Measurements from ENCODE around the gene LYRM4.

The LYRM4 gene

GRCh38 chr6:5220443-5220842 is 40.3 kb downstream of the LYRM4 start:
- Histone ChIP-seq H3K36me3 (ENCODE audit: insufficient read depth, low read length) (no peaks in the 10 kb centered on the region), H3K4me1 (ENCODE audit: insufficient read depth, low read length) (no peaks in the 10 kb centered on the region), H3K27me3 (ENCODE audit: insufficient read depth, low read length) (no peaks in the 10 kb centered on the region), H3K9me3 (ENCODE audit: low read length) (no peaks in the 10 kb centered on the region), H3K4me3 (ENCODE audit: low read length) (no peak overlapping the region), H2AFZ (ENCODE audit: low read depth, low read length) (no peak overlapping the region)

- Histone ChIP-seq H3K9me3 (ENCODE audit: low read length) (no peaks in the 10 kb centered on the region), H2AFZ (ENCODE audit: low read depth, low read length) (no peak overlapping the region), H3K4me3 (ENCODE audit: low read length) (no peak overlapping the region), H3K27me3 (ENCODE audit: insufficient read depth, low read length) (no peaks in the 10 kb centered on the region), H3K36me3 (ENCODE audit: insufficient read depth, low read length) (peaks cover 3% of the 10 kb centered on the region), H3K4me1 (ENCODE audit: insufficient read depth, low read length) (no peaks in the 10 kb centered on the region)
Measured at GRCh38 chr6:5219011-5219691, 41.6 kb downstream of the LYRM4 start.

- H2AFZ ChIP-seq (ENCODE audit: low read depth, low read length), result no peak overlapping the region
- no peaks in the 10 kb centered on the region for H3K27me3 ChIP-seq (ENCODE audit: insufficient read depth, low read length)
- H3K4me3 ChIP-seq (ENCODE audit: low read length), result no peak overlapping the region
- H3K36me3 ChIP-seq (ENCODE audit: insufficient read depth, low read length), result peaks cover 11% of the 10 kb centered on the region
- H3K9me3 ChIP-seq (ENCODE audit: low read length), result no peaks in the 10 kb centered on the region
- no peaks in the 10 kb centered on the region for H3K4me1 ChIP-seq (ENCODE audit: insufficient read depth, low read length)
Measured at GRCh38 chr6:5217356-5217755, 43.4 kb downstream of the LYRM4 start.

- Histone ChIP-seq H3K27me3 (ENCODE audit: insufficient read depth, low read length) (no peaks in the 10 kb centered on the region), H3K36me3 (ENCODE audit: insufficient read depth, low read length) (peaks cover 14% of the 10 kb centered on the region), H3K9me3 (ENCODE audit: low read length) (no peaks in the 10 kb centered on the region), H2AFZ (ENCODE audit: low read depth, low read length) (no peak overlapping the region), H3K4me3 (ENCODE audit: low read length) (no peak overlapping the region), H3K4me1 (ENCODE audit: insufficient read depth, low read length) (no peaks in the 10 kb centered on the region)
Measured at GRCh38 chr6:5215799-5216198, 45.0 kb downstream of the LYRM4 start.

GRCh38 chr6:5215159-5215558 is 45.6 kb downstream of the LYRM4 start:
- Histone ChIP-seq H3K36me3 (ENCODE audit: insufficient read depth, low read length) (peaks cover 14% of the 10 kb centered on the region), H3K27me3 (ENCODE audit: insufficient read depth, low read length) (no peaks in the 10 kb centered on the region), H3K4me3 (ENCODE audit: low read length) (no peak overlapping the region), H3K9me3 (ENCODE audit: low read length) (no peaks in the 10 kb centered on the region), H2AFZ (ENCODE audit: low read depth, low read length) (no peak overlapping the region), H3K4me1 (ENCODE audit: insufficient read depth, low read length) (no peaks in the 10 kb centered on the region)

- Histone ChIP-seq H3K27me3 (ENCODE audit: insufficient read depth, low read length) (no peaks in the 10 kb centered on the region), H3K4me3 (ENCODE audit: low read length) (no peak overlapping the region), H3K4me1 (ENCODE audit: insufficient read depth, low read length) (no peaks in the 10 kb centered on the region), H2AFZ (ENCODE audit: low read depth, low read length) (no peak overlapping the region), H3K36me3 (ENCODE audit: insufficient read depth, low read length) (peaks cover 14% of the 10 kb centered on the region), H3K9me3 (ENCODE audit: low read length) (no peaks in the 10 kb centered on the region)
Measured at GRCh38 chr6:5214570-5215052, 46.1 kb downstream of the LYRM4 start.

GRCh38 chr6:5213836-5214235 is 46.9 kb downstream of the LYRM4 start:
- Histone ChIP-seq H3K4me3 (ENCODE audit: low read length) (no peak overlapping the region), H3K9me3 (ENCODE audit: low read length) (no peaks in the 10 kb centered on the region), H2AFZ (ENCODE audit: low read depth, low read length) (no peak overlapping the region), H3K27me3 (ENCODE audit: insufficient read depth, low read length) (no peaks in the 10 kb centered on the region), H3K4me1 (ENCODE audit: insufficient read depth, low read length) (no peaks in the 10 kb centered on the region), H3K36me3 (ENCODE audit: insufficient read depth, low read length) (peaks cover 14% of the 10 kb centered on the region)

- no peak overlapping the region for H2AFZ ChIP-seq (ENCODE audit: low read depth, low read length)
- H3K27me3 ChIP-seq (ENCODE audit: insufficient read depth, low read length), result no peaks in the 10 kb centered on the region
- no peaks in the 10 kb centered on the region for H3K9me3 ChIP-seq (ENCODE audit: low read length)
- no peak overlapping the region for H3K4me3 ChIP-seq (ENCODE audit: low read length)
- H3K4me1 ChIP-seq (ENCODE audit: insufficient read depth, low read length), result peaks cover 17% of the 10 kb centered on the region
- peaks cover 14% of the 10 kb centered on the region for H3K36me3 ChIP-seq (ENCODE audit: insufficient read depth, low read length)
Measured at GRCh38 chr6:5211492-5211891, 49.3 kb downstream of the LYRM4 start.

GRCh38 chr6:5208471-5208971 is 52.2 kb downstream of the LYRM4 start:
- Histone ChIP-seq H3K4me3 (ENCODE audit: low read length) (no peak overlapping the region), H3K4me1 (ENCODE audit: insufficient read depth, low read length) (peaks cover 47% of the 10 kb centered on the region), H3K36me3 (ENCODE audit: insufficient read depth, low read length) (peaks cover 8% of the 10 kb centered on the region), H2AFZ (ENCODE audit: low read depth, low read length) (no peak overlapping the region), H3K27me3 (ENCODE audit: insufficient read depth, low read length) (no peaks in the 10 kb centered on the region), H3K9me3 (ENCODE audit: low read length) (no peaks in the 10 kb centered on the region)

GRCh38 chr6:5208057-5208456 is 52.7 kb downstream of the LYRM4 start:
- Histone ChIP-seq H3K4me3 (ENCODE audit: low read length) (no peak overlapping the region), H3K4me1 (ENCODE audit: insufficient read depth, low read length) (peaks cover 50% of the 10 kb centered on the region), H3K9me3 (ENCODE audit: low read length) (no peaks in the 10 kb centered on the region), H2AFZ (ENCODE audit: low read depth, low read length) (no peak overlapping the region), H3K36me3 (ENCODE audit: insufficient read depth, low read length) (peaks cover 3% of the 10 kb centered on the region), H3K27me3 (ENCODE audit: insufficient read depth, low read length) (no peaks in the 10 kb centered on the region)

GRCh38 chr6:5206920-5207561 is 53.7 kb downstream of the LYRM4 start:
- Histone ChIP-seq H3K4me3 (ENCODE audit: low read length) (no peak overlapping the region), H3K36me3 (ENCODE audit: insufficient read depth, low read length) (no peaks in the 10 kb centered on the region), H3K27me3 (ENCODE audit: insufficient read depth, low read length) (no peaks in the 10 kb centered on the region), H3K4me1 (ENCODE audit: insufficient read depth, low read length) (peaks cover 50% of the 10 kb centered on the region), H3K9me3 (ENCODE audit: low read length) (no peaks in the 10 kb centered on the region), H2AFZ (ENCODE audit: low read depth, low read length) (no peak overlapping the region)

GRCh38 chr6:5205877-5206850 is 54.6 kb downstream of the LYRM4 start:
- Histone ChIP-seq H3K4me1 (ENCODE audit: insufficient read depth, low read length) (peaks cover 50% of the 10 kb centered on the region), H3K36me3 (ENCODE audit: insufficient read depth, low read length) (no peaks in the 10 kb centered on the region), H3K4me3 (ENCODE audit: low read length) (no peak overlapping the region), H3K27me3 (ENCODE audit: insufficient read depth, low read length) (no peaks in the 10 kb centered on the region), H3K9me3 (ENCODE audit: low read length) (no peaks in the 10 kb centered on the region), H2AFZ (ENCODE audit: low read depth, low read length) (no peak overlapping the region)

GRCh38 chr6:5205035-5205507 is 55.7 kb downstream of the LYRM4 start:
- no peaks in the 10 kb centered on the region for H3K36me3 ChIP-seq (ENCODE audit: insufficient read depth, low read length)
- H3K9me3 ChIP-seq (ENCODE audit: low read length), result no peaks in the 10 kb centered on the region
- no peaks in the 10 kb centered on the region for H3K27me3 ChIP-seq (ENCODE audit: insufficient read depth, low read length)
- no peak overlapping the region for H2AFZ ChIP-seq (ENCODE audit: low read depth, low read length)
- no peak overlapping the region for H3K4me3 ChIP-seq (ENCODE audit: low read length)
- peaks cover 50% of the 10 kb centered on the region for H3K4me1 ChIP-seq (ENCODE audit: insufficient read depth, low read length)

Measured in neuron (in vitro differentiated cells).